ENCODE measurements around the gene TAOK2.

Gene TAOK2

GRCh38 chr16:29974291-29975133 lies 844 bp downstream of the TAOK2 start:
- in situ Hi-C loops (cut with HindIII; ENCODE audit: low pct_unique_long_range_greater_than_20kb, low sequenced_read_pairs) = no loop called here
- no peak for TF ChIP-seq JUND (IDR thresholded peaks at IDR 0.05; ENCODE audit: low read depth)
- DNase-seq (ENCODE audit: low read depth in 1 of 2, low spot score in 1 of 2) = no peak

DNA sequence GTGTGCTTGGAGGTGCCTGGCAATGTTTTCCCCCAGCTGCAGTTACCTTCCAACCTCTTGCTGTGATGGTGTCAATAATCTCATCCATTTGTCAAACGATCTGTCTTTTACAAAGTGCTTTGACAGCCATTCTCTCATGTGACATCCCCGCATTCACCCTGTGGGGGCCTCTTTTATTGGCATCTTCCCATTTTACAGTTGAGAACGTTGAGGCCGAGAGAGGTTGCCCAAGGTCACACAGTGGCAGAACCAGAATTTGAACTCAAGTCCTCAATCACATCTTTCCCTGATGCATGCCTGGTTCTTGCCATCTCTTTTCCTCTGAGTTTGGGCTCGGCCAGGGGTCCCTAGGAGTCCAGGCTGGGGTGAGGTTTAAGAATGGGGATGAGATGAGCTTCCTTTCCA lies 1.5 kb downstream of the TAOK2 start:
- in situ Hi-C loops (cut with HindIII; ENCODE audit: low pct_unique_long_range_greater_than_20kb, low sequenced_read_pairs) = no loop called here
- TF ChIP-seq JUND (IDR thresholded peaks at IDR 0.05; ENCODE audit: low read depth) = no peak
- DNase-seq (ENCODE audit: low read depth in 1 of 2, low spot score in 1 of 2) = no peak

- no peak for DNase-seq (ENCODE audit: low read depth in 1 of 2, low spot score in 1 of 2)
- in situ Hi-C loops (cut with HindIII; ENCODE audit: low pct_unique_long_range_greater_than_20kb, low sequenced_read_pairs) = no loop called here
- no peak for TF ChIP-seq JUND (IDR thresholded peaks at IDR 0.05; ENCODE audit: low read depth)
These were observed 2.3 kb downstream of the TAOK2 start for GRCh38 chr16:29975811-29976511.

DNA sequence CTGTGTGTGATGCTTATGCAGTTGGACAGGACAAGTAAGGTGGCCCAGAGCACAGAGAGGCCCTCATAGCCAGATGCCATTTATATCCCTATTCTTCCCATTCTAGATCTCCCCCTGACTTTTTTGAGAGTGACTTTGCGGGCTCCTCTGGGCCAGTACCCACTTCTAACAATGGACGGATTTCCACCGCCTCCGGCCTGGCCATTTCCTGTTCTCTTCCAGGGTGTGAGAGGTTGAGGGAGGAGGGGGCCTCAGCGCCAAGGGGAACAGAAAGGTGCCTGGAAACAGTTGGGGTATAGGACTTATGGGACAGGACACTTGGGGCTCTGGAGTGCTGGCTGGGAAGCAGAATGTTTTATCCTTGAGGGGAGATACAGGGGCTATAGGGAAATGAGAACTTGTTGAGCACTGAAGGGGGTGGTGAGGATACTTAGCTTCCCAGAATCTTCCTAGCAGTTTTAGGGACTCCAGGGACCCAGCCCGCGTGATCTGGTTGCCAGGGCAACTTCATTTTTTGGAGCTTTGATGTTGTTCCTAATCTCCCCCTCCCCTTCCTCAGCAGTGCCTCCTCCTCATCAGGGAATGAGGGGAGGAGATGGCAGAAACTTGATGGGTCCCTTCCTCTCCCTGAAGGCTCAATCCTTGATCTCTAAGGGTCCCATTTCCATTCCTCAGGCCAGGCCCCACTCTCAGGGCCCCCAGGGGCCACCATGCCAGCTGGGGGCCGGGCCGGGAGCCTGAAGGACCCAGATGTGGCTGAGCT lies 3.6 kb downstream of the TAOK2 start:
- no peak for DNase-seq (ENCODE audit: low read depth in 1 of 2, low spot score in 1 of 2)
- in situ Hi-C loops (cut with HindIII; ENCODE audit: low pct_unique_long_range_greater_than_20kb, low sequenced_read_pairs) = no loop called here
- TF ChIP-seq JUND (IDR thresholded peaks at IDR 0.05; ENCODE audit: low read depth) = no peak

GRCh38 chr16:29978081-29978480 lies 4.4 kb downstream of the TAOK2 start:
- TF ChIP-seq JUND (IDR thresholded peaks at IDR 0.05; ENCODE audit: low read depth) = no peak
- in situ Hi-C loops (cut with HindIII; ENCODE audit: low pct_unique_long_range_greater_than_20kb, low sequenced_read_pairs) = no loop called here
- DNase-seq (ENCODE audit: low read depth in 1 of 2, low spot score in 1 of 2) = no peak

DNA sequence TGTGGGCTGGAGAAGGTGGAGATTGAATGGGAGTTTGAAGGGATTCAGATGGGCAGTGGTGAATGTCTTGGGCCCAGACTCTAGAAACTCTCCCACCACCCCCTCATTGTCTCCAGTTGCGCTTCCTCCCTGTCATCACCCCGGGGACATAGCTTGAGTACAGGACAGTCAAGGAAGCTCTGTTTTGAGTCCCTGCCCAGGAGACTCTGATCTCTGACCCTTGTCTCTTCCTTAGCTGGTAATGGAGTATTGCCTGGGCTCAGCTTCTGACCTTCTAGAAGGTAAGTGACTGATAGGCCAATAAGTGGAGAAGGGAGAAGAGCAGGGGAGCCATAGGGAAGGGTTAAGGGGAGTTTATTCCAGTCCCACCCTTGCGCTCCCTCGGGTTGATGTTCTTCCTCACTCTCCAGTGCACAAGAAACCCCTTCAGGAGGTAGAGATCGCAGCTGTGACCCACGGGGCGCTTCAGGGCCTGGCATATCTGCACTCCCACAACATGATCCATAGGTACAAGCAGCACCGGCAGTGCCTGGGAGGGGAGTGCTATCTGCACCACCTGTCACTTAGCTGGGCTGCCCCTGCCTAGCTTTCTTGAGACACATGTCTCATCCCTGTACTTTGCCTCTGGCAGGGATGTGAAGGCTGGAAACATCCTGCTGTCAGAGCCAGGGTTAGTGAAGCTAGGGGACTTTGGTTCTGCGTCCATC lies 5.0 kb downstream of the TAOK2 start:
- in situ Hi-C loops (cut with HindIII; ENCODE audit: low pct_unique_long_range_greater_than_20kb, low sequenced_read_pairs) = no loop called here
- DNase-seq (ENCODE audit: low read depth in 1 of 2, low spot score in 1 of 2) = no peak
- TF ChIP-seq JUND (IDR thresholded peaks at IDR 0.05; ENCODE audit: low read depth) = no peak

DNA sequence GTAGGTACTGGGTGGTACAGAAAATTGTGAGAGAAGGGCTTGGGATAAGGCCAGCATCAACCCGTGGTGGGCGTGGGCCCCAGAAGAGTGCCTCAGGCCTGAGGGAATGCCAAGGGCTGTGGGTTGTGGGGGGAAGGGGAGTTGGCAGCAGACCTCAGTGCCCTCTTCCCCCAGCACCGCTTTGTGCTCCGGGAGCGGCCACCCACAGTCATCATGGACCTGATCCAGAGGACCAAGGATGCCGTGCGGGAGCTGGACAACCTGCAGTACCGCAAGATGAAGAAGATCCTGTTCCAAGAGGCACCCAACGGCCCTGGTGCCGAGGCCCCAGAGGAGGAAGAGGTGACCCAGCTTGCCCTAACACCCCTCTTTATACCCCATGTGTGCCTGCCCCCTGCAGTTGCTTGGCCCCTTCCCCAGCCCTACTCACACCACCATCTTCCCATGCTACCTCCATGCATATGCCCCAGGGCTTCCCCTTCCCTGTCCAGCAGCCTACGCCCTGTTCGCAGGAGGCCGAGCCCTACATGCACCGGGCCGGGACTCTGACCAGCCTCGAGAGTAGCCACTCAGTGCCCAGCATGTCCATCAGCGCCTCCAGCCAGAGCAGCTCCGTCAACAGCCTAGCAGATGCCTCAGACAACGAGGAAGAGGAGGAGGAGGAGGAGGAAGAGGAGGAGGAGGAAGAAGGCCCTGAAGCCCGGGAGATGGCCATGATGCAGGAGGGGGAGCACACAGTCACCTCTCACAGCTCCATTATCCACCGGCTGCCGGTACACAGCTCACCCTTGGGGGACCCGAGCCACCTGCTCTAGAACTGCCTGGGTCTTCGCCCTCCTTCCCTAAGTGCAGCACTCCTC lies 9.1 kb downstream of the TAOK2 start:
- in situ Hi-C loops (cut with HindIII; ENCODE audit: low pct_unique_long_range_greater_than_20kb, low sequenced_read_pairs) = no loop called here
- no peak for TF ChIP-seq JUND (IDR thresholded peaks at IDR 0.05; ENCODE audit: low read depth)
- DNase-seq (ENCODE audit: low read depth in 1 of 2, low spot score in 1 of 2) = no peak

GRCh38 chr16:29983420-29984136 lies 9.9 kb downstream of the TAOK2 start:
- in situ Hi-C loops (cut with HindIII; ENCODE audit: low pct_unique_long_range_greater_than_20kb, low sequenced_read_pairs) = no loop called here
- no peak for TF ChIP-seq JUND (IDR thresholded peaks at IDR 0.05; ENCODE audit: low read depth)
- no peak for DNase-seq (ENCODE audit: low read depth in 1 of 2, low spot score in 1 of 2)

DNA sequence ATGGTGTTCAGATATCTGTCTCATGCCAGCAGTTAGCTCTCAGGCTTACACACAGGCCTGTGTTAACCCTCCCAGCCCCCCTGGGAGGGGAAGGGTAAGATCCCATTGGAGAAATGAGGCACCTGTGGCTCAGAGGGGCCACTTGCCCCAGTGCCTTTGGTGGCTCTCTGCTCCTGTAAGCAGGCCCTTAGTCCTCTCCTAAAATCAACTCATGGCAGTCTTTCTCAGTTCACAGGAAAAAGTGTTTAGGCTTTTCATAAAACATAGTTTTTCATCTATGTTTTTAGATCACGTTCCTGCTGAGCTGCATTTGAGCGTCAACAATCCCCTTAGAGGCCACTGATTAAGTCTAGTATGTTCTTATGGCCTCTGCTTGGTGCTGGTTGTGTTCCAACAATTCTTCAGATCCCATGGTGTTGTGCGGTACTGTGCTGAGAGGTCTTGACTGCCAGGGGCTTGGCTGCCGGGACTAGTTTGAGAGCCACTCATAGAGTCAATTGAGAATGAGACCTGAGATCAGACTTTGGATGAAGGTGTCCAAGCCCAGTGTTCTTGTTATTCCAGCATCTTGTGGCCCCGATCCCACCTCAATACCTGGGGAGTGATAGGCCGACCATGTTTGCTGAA lies 10.6 kb downstream of the TAOK2 start:
- in situ Hi-C loops (cut with HindIII; ENCODE audit: low pct_unique_long_range_greater_than_20kb, low sequenced_read_pairs) = no loop called here
- DNase-seq (ENCODE audit: low read depth in 1 of 2, low spot score in 1 of 2) = no peak
- TF ChIP-seq JUND (IDR thresholded peaks at IDR 0.05; ENCODE audit: low read depth) = no peak

- in situ Hi-C loops (cut with HindIII; ENCODE audit: low pct_unique_long_range_greater_than_20kb, low sequenced_read_pairs) = no loop called here
- TF ChIP-seq JUND (IDR thresholded peaks at IDR 0.05; ENCODE audit: low read depth) = no peak
- no peak for DNase-seq (ENCODE audit: low read depth in 1 of 2, low spot score in 1 of 2)
These were observed 11.1 kb downstream of the TAOK2 start for GRCh38 chr16:29984764-29985147.

All from T47D (cell line).